ENCODE measurements around the gene IFI27L1.

GRCh38 chr14:94050231-94050880, 30.8 kb upstream of the IFI27L1 start:
- no peak for TF ChIP-seq CTCF (IDR thresholded peaks at IDR 0.05)
- TF ChIP-seq POLR2A (IDR thresholded peaks at IDR 0.05): no peak
